K562 (cell line): ENCODE data around the gene ZNF865.

Experiments
- EZH2 ChIP-seq: IDR thresholded peaks from 2 replicates; pipeline ENCODE4 v1.6.1; 2012; ENCODE audit warnings: low read depth, mild to moderate bottlenecking, inconsistent platforms, low read length, borderline replicate concordance
- NRF1 ChIP-seq, 2 experiments: fragments of 450-650 bp; IDR thresholded peaks in 1 of 2; conservative IDR thresholded peaks in 1 of 2; 2 replicates each; pipeline ENCODE4 v1.6.1; 2014; ENCODE audit warnings: mild to moderate bottlenecking in 2 of 2
- POLR2A ChIP-seq: fragments of 450-650 bp; conservative IDR thresholded peaks from 2 replicates; pipeline ENCODE4 v1.6.1; 2016
- TCFL5 ChIP-seq: fragments of 250-450 bp; sonication (Bioruptor Pico); conservative IDR thresholded peaks from 2 replicates; pipeline ENCODE4 v1.6.1; 2021; ENCODE audit warnings: mild to moderate bottlenecking, moderate library complexity, matching md5 sums
- TF ChIP-seq, protein P1 (sequence below), 3 experiments: IDR thresholded peaks in 2 of 3; conservative IDR thresholded peaks in 1 of 3; 2 replicates each; pipeline ENCODE4 v1.5.1; 2011 to 2012; ENCODE audit warnings: low read length in 3 of 3, mild to moderate bottlenecking in 3 of 3, control low read depth in 2 of 3, improper control_type of control experiment in 1 of 3, inconsistent platforms in 1 of 3, low read depth in 1 of 3, mixed read lengths in 1 of 3, moderate library complexity in 1 of 3; ENCODE audit not compliant: insufficient read depth in 2 of 3
- TF ChIP-seq, protein P2 (sequence below): fragments of 450-650 bp; IDR thresholded peaks from 2 replicates; pipeline ENCODE4 v1.6.1; 2017; ENCODE audit warnings: mild to moderate bottlenecking, moderate library complexity

DNA sequence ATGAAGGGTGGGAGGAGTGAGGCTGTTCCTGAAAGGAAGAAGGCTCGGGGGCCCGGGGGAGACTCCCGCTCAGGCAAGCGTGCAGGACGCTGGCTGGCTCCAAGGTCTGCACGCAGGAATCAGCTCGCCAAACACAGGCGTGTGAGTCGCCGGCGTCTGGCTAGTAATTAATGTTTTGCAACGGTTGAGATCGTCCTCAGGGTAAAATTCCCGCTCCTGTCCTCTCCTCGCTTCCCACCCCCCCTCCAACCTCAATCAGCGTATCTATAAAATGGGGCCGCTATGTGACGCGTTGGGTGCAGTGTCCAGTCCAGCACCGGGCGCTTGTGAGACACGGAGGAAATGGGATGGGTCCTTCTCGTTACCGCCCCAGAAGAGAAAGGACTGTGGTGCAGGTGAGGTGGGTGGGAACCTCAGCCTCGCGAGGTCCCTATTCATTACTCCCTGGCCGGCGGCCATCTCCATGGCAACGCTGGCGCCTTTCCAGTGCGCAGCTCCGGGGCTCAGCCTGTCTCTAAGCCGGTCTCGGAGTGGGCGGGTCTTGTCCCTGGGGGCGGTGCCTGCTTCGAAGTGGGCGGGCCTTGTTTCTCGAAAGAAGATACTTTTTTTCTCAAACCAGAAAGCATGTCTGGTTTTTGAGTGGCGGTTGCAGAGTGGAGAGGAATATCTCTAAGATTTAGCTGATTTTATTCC, 18.3 kb upstream of the ZNF865 start:
- TF ChIP-seq TCFL5 (CRISPR knock-in tag) (no peak), POLR2A (no peak), EZH2 (no peak), NRF1 (conservative IDR thresholded peaks at IDR 0.05 in 1 of 2, IDR thresholded peaks at IDR 0.05 in 1 of 2) (peak; percentile 92 to 93)
- TF ChIP-seq, protein P1, sequence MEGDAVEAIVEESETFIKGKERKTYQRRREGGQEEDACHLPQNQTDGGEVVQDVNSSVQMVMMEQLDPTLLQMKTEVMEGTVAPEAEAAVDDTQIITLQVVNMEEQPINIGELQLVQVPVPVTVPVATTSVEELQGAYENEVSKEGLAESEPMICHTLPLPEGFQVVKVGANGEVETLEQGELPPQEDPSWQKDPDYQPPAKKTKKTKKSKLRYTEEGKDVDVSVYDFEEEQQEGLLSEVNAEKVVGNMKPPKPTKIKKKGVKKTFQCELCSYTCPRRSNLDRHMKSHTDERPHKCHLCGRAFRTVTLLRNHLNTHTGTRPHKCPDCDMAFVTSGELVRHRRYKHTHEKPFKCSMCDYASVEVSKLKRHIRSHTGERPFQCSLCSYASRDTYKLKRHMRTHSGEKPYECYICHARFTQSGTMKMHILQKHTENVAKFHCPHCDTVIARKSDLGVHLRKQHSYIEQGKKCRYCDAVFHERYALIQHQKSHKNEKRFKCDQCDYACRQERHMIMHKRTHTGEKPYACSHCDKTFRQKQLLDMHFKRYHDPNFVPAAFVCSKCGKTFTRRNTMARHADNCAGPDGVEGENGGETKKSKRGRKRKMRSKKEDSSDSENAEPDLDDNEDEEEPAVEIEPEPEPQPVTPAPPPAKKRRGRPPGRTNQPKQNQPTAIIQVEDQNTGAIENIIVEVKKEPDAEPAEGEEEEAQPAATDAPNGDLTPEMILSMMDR (IDR thresholded peaks at IDR 0.05 in 2 of 3, conservative IDR thresholded peaks at IDR 0.05 in 1 of 3; ENCODE audit: insufficient read depth in 2 of 3, low read depth in 1 of 3, low read length in 3 of 3) = no peak
- TF ChIP-seq, protein P2, sequence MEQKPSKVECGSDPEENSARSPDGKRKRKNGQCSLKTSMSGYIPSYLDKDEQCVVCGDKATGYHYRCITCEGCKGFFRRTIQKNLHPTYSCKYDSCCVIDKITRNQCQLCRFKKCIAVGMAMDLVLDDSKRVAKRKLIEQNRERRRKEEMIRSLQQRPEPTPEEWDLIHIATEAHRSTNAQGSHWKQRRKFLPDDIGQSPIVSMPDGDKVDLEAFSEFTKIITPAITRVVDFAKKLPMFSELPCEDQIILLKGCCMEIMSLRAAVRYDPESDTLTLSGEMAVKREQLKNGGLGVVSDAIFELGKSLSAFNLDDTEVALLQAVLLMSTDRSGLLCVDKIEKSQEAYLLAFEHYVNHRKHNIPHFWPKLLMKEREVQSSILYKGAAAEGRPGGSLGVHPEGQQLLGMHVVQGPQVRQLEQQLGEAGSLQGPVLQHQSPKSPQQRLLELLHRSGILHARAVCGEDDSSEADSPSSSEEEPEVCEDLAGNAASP = no peak
